HEK293 (cell line): ENCODE measurements around the gene PLXNA2.

Experiments
- CTCF ChIA-PET: fragments of 350-600 bp; formaldehyde crosslinking; extraction: SDS; loops from one replicate; lab custom pipeline; 2021; ENCODE audit warnings: antibody characterized with exemption; lab: Yijun Ruan, JAX
- POLR2A ChIA-PET: fragments of 300-600 bp; formaldehyde crosslinking; extraction: SDS; loops from one replicate; lab custom pipeline; 2020; ENCODE audit warnings: antibody characterized with exemption, inconsistent platforms; lab: Yijun Ruan, JAX
- H3K27ac ChIP-seq: fragments of 200-500 bp; sonication (Bioruptor generic); 2 replicates; pipeline ENCODE4 v1.5.1; 2014; ENCODE audit warnings: low read depth, low read length, control low read depth, inconsistent platforms; ENCODE audit errors: extremely low read depth
- H3K36me3 ChIP-seq, 2 experiments: fragments of 200-500 bp in 1 of 2; sonication (Bioruptor generic) in 1 of 2; 1 replicate in 1 of 2; 2 replicates in 1 of 2; pipeline ENCODE4 v1.5.1; 2014 to 2017; ENCODE audit warnings: inconsistent platforms in 2 of 2, low read length in 2 of 2; ENCODE audit not compliant: control insufficient read depth in 2 of 2, insufficient read depth in 1 of 2
- H3K4me1 ChIP-seq: fragments of 200-500 bp; sonication (Bioruptor generic); 2 replicates; pipeline ENCODE4 v1.5.1; 2014; ENCODE audit warnings: mild to moderate bottlenecking, low read length, inconsistent platforms; ENCODE audit not compliant: control insufficient read depth, insufficient read depth
- H3K4me3 ChIP-seq: 2 replicates; pipeline ENCODE4 v1.5.1; 2011; ENCODE audit warnings: low read depth, mild to moderate bottlenecking, control low read depth, low read length, moderate library complexity
- H3K9me3 ChIP-seq: fragments of 200-500 bp; sonication (Bioruptor generic); 2 replicates; pipeline ENCODE4 v1.5.1; 2014; ENCODE audit warnings: low read depth, low read length, inconsistent platforms; ENCODE audit not compliant: control insufficient read depth, insufficient read depth
- PRDM1 ChIP-seq: fragments of 450-650 bp; formaldehyde crosslinking; IDR thresholded peaks from 2 replicates; pipeline ENCODE4; 2016; ENCODE audit warnings: missing biosample characterization, missing genetic modification characterization
- ZBTB8A ChIP-seq: fragments of 450-650 bp; formaldehyde crosslinking; IDR thresholded peaks from 2 replicates; pipeline ENCODE4 v1.5.1; 2016; ENCODE audit warnings: missing biosample characterization, missing genetic modification characterization
- ZNF433 ChIP-seq: fragments of 450-650 bp; formaldehyde crosslinking; IDR thresholded peaks from 2 replicates; pipeline ENCODE4 v1.5.1; 2016; ENCODE audit warnings: missing biosample characterization, missing genetic modification characterization, low read depth
- ZNF561 ChIP-seq: fragments of 450-650 bp; IDR thresholded peaks from 2 replicates; pipeline ENCODE4 v1.5.1; 2018; ENCODE audit warnings: missing biosample characterization, missing genetic modification characterization, borderline replicate concordance
- ZNF664 ChIP-seq: fragments of 450-650 bp; formaldehyde crosslinking; IDR thresholded peaks from 2 replicates; pipeline ENCODE4 v1.5.1; 2016; ENCODE audit warnings: missing biosample characterization, missing genetic modification characterization
- ZNF701 ChIP-seq: fragments of 450-650 bp; formaldehyde crosslinking; IDR thresholded peaks from 2 replicates; pipeline ENCODE4 v1.5.1; 2016; ENCODE audit warnings: missing biosample characterization, missing genetic modification characterization
- ZNF791 ChIP-seq: fragments of 450-650 bp; formaldehyde crosslinking; IDR thresholded peaks from 2 replicates; pipeline ENCODE4 v1.5.1; 2016; ENCODE audit warnings: missing biosample characterization, missing genetic modification characterization
- ZNF830 ChIP-seq: fragments of 450-650 bp; IDR thresholded peaks from 2 replicates; pipeline ENCODE4 v1.5.0; 2018; ENCODE audit warnings: missing biosample characterization, missing genetic modification characterization, low read depth, mild to moderate bottlenecking, moderate library complexity
- ZNF843 ChIP-seq: fragments of 450-650 bp; formaldehyde crosslinking; IDR thresholded peaks from 2 replicates; pipeline ENCODE4 v1.5.1; 2016; ENCODE audit warnings: missing biosample characterization, missing genetic modification characterization
- TF ChIP-seq, protein P1 (sequence below): fragments of 450-650 bp; formaldehyde crosslinking; IDR thresholded peaks from 2 replicates; pipeline ENCODE4 v1.5.1; 2016; ENCODE audit warnings: missing biosample characterization, missing genetic modification characterization
- TF ChIP-seq, protein P2 (sequence below): fragments of 450-650 bp; formaldehyde crosslinking; IDR thresholded peaks from 2 replicates; pipeline ENCODE4 v1.5.1; 2016; ENCODE audit warnings: missing biosample characterization, missing genetic modification characterization

The PLXNA2 gene

DNA sequence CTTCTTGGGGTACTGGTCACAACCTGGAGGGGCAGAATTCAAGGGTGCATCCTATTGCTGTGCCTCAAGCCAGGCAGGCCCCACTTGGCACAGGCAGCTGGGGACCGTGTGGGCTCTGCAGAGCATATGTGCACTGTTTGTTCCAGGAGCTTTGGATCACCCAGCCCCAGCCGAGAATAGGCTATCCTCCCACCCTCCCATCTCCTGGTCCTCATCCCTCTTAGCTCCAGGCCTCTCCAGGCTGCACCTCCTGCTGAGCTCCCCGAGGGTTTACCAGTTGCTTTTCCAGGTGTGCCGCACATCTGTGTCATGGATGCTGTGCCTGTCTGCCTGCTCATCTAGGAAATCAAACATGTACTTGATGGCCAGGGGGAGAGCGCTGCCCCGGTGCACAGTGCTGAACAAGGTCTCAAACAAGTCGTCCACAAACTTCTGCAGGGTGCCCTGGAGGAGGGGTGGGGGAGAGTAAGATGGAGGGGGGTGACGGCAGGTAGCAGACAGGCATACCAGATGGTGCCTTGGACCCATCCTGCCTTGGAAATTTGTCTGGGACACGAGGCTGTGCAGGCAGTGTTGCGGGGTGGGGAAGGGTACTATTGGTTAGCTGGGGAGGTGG lies 212.8 kb downstream of the PLXNA2 start (continued):
- TF ChIP-seq ZNF791 (tag by site-specific recombination) = no peak
- TF ChIP-seq, protein P1, sequence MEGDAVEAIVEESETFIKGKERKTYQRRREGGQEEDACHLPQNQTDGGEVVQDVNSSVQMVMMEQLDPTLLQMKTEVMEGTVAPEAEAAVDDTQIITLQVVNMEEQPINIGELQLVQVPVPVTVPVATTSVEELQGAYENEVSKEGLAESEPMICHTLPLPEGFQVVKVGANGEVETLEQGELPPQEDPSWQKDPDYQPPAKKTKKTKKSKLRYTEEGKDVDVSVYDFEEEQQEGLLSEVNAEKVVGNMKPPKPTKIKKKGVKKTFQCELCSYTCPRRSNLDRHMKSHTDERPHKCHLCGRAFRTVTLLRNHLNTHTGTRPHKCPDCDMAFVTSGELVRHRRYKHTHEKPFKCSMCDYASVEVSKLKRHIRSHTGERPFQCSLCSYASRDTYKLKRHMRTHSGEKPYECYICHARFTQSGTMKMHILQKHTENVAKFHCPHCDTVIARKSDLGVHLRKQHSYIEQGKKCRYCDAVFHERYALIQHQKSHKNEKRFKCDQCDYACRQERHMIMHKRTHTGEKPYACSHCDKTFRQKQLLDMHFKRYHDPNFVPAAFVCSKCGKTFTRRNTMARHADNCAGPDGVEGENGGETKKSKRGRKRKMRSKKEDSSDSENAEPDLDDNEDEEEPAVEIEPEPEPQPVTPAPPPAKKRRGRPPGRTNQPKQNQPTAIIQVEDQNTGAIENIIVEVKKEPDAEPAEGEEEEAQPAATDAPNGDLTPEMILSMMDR (tag by site-specific recombination) = no peak
- TF ChIP-seq, protein P2, sequence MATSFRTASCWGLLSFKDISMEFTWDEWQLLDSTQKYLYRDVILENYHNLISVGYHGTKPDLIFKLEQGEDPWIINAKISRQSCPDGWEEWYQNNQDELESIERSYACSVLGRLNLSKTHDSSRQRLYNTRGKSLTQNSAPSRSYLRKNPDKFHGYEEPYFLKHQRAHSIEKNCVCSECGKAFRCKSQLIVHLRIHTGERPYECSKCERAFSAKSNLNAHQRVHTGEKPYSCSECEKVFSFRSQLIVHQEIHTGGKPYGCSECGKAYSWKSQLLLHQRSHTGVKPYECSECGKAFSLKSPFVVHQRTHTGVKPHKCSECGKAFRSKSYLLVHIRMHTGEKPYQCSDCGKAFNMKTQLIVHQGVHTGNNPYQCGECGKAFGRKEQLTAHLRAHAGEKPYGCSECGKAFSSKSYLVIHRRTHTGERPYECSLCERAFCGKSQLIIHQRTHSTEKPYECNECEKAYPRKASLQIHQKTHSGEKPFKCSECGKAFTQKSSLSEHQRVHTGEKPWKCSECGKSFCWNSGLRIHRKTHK (tag by site-specific recombination) = no peak
- TF ChIP-seq, all 188 proteins: peak for 0

DNA sequence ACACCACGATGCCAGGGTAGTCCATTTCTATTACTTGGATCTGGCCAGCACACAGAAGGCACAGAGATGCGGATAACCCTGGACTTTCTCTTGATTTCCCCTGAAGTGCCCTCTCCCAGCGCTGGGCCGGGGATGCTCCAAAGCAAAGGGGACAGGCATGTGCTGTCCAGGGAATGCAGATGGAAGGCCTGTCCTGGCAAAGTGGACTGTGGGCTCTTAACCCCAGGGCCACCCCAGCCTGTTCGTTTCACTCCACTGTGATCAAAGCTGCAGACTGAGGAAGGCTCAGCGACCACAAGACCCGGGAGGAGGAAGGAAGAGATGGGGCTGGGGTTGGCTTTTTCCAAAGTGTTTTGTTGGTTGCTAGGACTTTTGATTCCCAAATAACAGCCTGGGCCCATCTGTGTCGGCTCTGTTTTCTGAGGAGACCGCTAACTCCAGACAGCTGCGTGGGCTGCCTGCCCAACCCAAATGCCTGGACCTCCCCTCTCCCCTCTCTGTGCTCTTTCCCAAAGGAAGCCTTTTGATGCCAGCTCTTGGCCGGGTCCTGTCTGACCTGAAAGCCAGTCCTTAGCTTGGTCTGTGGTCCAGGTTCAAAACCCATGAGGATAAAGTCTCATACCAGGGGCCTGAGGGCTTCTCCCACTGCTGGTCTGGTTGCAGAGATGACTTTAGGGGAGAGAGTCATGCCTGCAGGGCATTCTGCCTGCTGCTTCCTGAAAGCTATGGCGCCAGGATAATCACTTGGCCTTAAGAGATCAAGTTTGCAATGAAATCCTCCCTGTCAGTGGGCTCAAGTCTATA lies 213.7 kb downstream of the PLXNA2 start:
- peaks cover 0 to 53% of the 10 kb centered on the region in 2 experiments; a peak in 1 of 3 replicates for H3K36me3 ChIP-seq
- H3K4me1 ChIP-seq = no peaks in the 10 kb centered on the region
- ChIA-PET POLR2A (no interaction called here), CTCF (interaction anchor here (0.5 to 1.4 kb wide), 5 partner anchors 9 to 110 kb away, joined by 3 to 5 read pairs (median 3); no protein-coding TSS in a partner anchor)
- TF ChIP-seq ZNF830 (tag by site-specific recombination) = no peak
- TF ChIP-seq ZBTB8A (tag by site-specific recombination) = no peak
- no peak for TF ChIP-seq ZNF561 (tag by site-specific recombination)
- no peak for TF ChIP-seq ZNF843
- no peaks in the 10 kb centered on the region for H3K9me3 ChIP-seq
- no peak overlapping the region for H3K27ac ChIP-seq
- no peak overlapping the region for H3K4me3 ChIP-seq

DNA sequence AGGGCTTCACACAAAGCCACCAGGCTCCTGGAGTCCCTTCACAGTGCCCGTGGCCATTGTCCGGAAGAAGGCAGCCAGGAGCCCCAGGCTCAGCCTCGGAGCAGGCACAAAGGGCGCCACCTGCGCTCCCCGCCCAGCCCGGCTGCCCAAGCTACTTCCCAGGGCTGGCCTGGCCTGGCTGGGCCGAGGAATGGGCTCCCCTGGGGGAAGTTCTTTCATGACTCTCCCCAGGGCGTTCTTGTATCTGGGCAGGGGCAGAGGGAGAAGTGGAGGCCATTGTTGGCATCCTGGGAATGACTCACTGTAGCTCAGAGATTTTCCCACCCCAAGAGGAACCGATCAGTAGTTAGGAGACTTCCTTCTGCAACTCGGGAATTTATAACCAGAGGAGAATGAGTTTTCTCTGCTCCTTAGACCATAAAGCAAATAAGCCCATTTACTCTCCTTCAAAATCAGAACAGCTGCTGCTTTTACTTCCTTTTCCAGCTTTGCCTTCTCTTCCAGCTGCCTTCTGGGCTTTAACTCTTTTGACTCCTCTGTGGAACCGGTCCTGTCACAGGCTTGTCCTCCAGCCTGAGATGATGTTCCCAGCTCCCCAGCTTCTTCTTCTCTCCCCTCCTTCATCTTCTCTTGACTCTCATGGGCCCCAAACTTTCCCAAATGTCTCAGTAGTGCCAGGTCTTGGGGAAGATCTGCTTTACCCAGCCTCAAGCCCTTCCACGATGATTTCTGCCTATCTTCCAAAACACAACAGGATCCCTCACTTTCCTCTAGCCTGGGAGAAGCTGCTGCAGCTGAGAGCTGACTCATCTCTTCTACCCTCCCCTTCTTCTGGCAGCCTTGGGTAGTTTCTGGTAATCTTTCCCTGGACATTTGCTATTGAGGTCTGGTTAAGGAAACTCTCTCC lies 214.6 kb downstream of the PLXNA2 start:
- TF ChIP-seq ZNF433 (tag by site-specific recombination) = no peak
- TF ChIP-seq PRDM1 (tag by site-specific recombination) = 0 out of 2 replicates have a peak, but pooled peaks have one; percentile 21
- no peaks in the 10 kb centered on the region for H3K9me3 ChIP-seq
- H3K4me3 ChIP-seq = no peak overlapping the region
- POLR2A ChIA-PET = no interaction called here
- no peaks in the 10 kb centered on the region for H3K4me1 ChIP-seq
- H3K27ac ChIP-seq = no peak overlapping the region
- H3K36me3 ChIP-seq = peaks cover 0 to 53% of the 10 kb centered on the region in 2 experiments; a peak in 1 of 3 replicates
- CTCF ChIA-PET = interaction anchor here (0.7 kb wide), 2 partner anchors 9 to 17 kb away, joined by 3 read pairs; no protein-coding TSS in a partner anchor

DNA sequence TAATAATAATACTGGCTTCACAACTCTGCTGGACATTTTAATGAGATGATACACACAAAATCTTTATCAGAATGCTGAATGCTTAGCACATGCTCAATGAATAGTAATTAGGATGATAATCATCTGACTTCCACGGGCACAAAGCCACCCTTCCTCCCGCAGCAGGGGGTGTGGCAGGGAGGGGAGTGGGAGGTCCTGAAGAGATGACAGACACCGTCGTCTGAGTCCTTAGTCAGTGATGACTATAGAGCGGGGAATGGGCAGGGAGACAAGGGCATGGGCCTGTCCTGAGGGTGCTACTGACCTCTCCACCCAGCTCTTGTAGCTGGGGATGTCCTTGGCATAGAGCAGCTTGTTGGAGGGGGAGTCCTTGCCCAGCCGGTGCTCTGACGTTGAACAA lies 215.7 kb downstream of the PLXNA2 start:
- TF ChIP-seq ZNF664 (tag by site-specific recombination) (0 out of 2 replicates have a peak, but pooled peaks have one; percentile 37), ZNF701 (tag by site-specific recombination) (no peak)
- Histone ChIP-seq H3K4me1 (no peaks in the 10 kb centered on the region), H3K36me3 (peaks cover 0 to 45% of the 10 kb centered on the region in 2 experiments; a peak in 1 of 3 replicates), H3K4me3 (no peak overlapping the region), H3K9me3 (no peaks in the 10 kb centered on the region), H3K27ac (no peak overlapping the region)
- CTCF ChIA-PET = interaction anchor here (1.1 to 9.6 kb wide), 2 partner anchors 104 to 217 kb away, joined by 3 to 98 read pairs; partner anchors contain the start of gene PLXNA2
- POLR2A ChIA-PET = no interaction called here
